ENCODE data around the gene PRSS12. TPM values are rescaled to one million over a fixed set of nuclear protein-coding genes. Genes with fewer than 3 reads are reported as not detected.

PRSS12 gene
- total RNA-seq, 1 experiment from 2014 or later = 5.4 TPM

DNA sequence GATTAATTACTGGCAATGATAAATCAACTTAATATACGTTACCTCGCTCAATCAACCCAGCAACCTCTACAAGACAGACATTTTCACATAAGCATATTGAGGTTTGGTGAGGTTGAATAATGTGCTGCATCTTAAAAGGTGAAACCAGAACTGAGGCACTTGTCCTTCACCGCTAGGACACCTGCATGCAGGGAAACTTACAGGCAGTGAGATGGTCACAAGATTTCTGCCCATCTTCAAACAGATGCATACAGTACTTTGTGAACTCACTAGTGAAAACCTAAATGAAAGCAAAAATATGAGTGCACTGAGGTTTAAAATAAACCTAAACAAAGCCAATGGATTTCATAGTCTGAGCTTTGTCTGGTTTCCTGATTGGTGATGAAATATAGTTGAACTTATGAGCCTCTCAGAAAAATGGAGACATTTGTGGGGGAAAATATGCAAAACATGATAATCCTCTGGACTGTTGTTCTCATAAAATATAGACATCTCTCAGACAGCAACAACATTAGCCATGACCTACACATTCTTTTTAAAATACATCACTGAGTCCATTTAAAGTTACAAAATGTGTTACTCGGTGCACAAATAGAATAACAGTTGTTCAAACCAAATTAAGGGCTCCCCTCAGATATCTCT is 20.9 kb upstream of the PRSS12 start:
- Histone ChIP-seq H3K27ac (ENCODE audit: insufficient read length, low read depth, low read length) (no peak overlapping the region), H2AFZ (ENCODE audit: low read length) (no peak overlapping the region), H2BK20ac (ENCODE audit: low read depth, low read length, poor library complexity, severe bottlenecking) (no peak overlapping the region), H3K4me2 (ENCODE audit: insufficient read depth, insufficient read length, low read length) (no peak overlapping the region), H4K20me1 (ENCODE audit: control insufficient read depth, insufficient read depth, insufficient read length) (no peaks in the 10 kb centered on the region), H3K4me1 (ENCODE audit: insufficient read depth, low read length) (no peaks in the 10 kb centered on the region), H2BK5ac (ENCODE audit: insufficient read length, low read length) (no peak overlapping the region), H3K79me1 (ENCODE audit: insufficient read depth, low read depth, low read length, poor library complexity, severe bottlenecking) (no peaks in the 10 kb centered on the region), H3K9me3 (ENCODE audit: control insufficient read depth, low read depth, low read length) (no peaks in the 10 kb centered on the region), H2BK12ac (ENCODE audit: insufficient read length, low read depth, low read length) (no peak overlapping the region), H4K5ac (ENCODE audit: insufficient read length, low read depth, low read length) (no peak overlapping the region), H3K18ac (ENCODE audit: insufficient read length, low read depth, low read length) (no peak overlapping the region), H3K23me2 (ENCODE audit: insufficient read length, low read depth, low read length, poor library complexity, severe bottlenecking) (no peaks in the 10 kb centered on the region), H2BK15ac (ENCODE audit: low read depth, low read length) (no peak overlapping the region), H3K14ac (ENCODE audit: insufficient read depth, low read length) (no peak overlapping the region), H2BK120ac (ENCODE audit: low read depth, low read length, poor library complexity, severe bottlenecking) (no peak overlapping the region), H3K79me2 (ENCODE audit: insufficient read depth, low read length) (no peaks in the 10 kb centered on the region), H3K56ac (ENCODE audit: insufficient read length, low read depth, low read length) (no peak overlapping the region), H3K23ac (ENCODE audit: insufficient read length, low read depth, low read length) (no peak overlapping the region), H4K8ac (replicated peaks; ENCODE audit: insufficient read length, low read depth, low read length) (no peak overlapping the region), H2AK5ac (ENCODE audit: insufficient read length, low read length) (no peak overlapping the region), H3K4ac (ENCODE audit: low read depth, low read length) (no peak overlapping the region), H3K9ac (ENCODE audit: extremely low read depth, insufficient read length, low read length) (no peak overlapping the region), H4K91ac (ENCODE audit: insufficient read length, low read depth, low read length) (no peak overlapping the region), H3T11ph (ENCODE audit: low read length) (no peak overlapping the region), H3K27me3 (ENCODE audit: insufficient read depth, low read length) (no peaks in the 10 kb centered on the region)
- H3K36me3 Mint-ChIP-seq (ENCODE audit: insufficient read depth in 1 of 3, low read depth in 3 of 3) = peaks cover 0 to 2% (median 0%) of the 10 kb centered on the region in 3 experiments; a peak in 2 of 7 replicates
- no peak overlapping the region for H3K4me3 Mint-ChIP-seq
- no peaks in the 10 kb centered on the region; the same call in 1 of the 2 replicates for H3K27me3 Mint-ChIP-seq (ENCODE audit: low read depth)
- TF ChIP-seq CTCF (conservative IDR thresholded peaks at IDR 0.05) = no peak
- no peaks in the 10 kb centered on the region for H3K4me1 Mint-ChIP-seq
- H3K27ac Mint-ChIP-seq = no peak overlapping the region
- WGBS (ENCODE audit: extremely low coverage, insufficient read length, low lambda C conversion rate) = no CpG with 5 or more reads among the region's 4 CpGs
- no peak for DNase-seq
- peaks cover 3 to 4% of the 10 kb centered on the region in 2 experiments; a peak in 3 of 5 replicates for H3K9me3 Mint-ChIP-seq
